NCI-H82 treated with DMSO at 0.1 percent for 48 hours (cell line): Measurements from ENCODE around the gene MOBP.

Experiments
- DNase-seq: peaks from one replicate; lab custom pipeline; 2025; ENCODE audit not compliant: unreplicated experiment; lab: John Stamatoyannopoulos, UW

MOBP gene, protein sequence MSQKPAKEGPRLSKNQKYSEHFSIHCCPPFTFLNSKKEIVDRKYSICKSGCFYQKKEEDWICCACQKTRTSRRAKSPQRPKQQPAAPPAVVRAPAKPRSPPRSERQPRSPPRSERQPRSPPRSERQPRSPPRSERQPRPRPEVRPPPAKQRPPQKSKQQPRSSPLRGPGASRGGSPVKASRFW

DNA sequence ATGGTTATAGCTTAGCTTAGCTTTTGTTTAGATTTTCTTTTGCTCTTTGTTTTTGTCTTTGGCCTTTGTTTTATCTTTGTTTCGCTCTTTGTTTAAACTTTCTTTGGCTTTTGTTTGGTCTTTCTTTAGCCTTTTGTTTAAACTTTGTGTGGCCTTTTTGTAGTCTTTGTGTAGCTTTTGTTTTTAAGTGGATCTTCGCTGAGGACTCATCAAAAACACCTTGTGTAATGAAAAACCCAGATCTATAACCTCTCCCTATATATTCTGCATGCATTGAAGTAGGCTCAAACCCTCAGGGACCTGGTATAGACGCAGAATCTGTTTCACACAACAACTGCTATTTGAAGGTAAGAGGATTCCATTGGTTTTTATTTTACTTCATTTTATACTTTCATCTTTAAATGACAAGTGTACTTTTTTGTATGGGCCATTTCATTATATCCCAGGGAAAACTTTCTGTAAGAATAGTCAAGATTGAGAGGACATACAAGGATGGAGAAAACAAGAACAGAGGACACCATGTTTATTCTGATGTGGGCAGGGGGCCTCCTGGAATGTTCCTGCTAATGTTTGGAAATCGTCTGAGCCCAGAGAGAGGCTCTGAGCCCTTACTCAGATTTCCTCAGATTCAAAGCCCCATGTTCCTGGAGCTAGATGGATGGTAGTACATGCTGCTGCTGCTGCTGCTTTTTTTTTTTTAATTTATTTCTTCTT, at the start of gene MOBP:
TSS of gene MOBP (plus strand) at position 287 of the 714 bp plus-strand sequence. CDS start 34,390 bp downstream, outside the sequence.
- DNase-seq = no peak

DNA sequence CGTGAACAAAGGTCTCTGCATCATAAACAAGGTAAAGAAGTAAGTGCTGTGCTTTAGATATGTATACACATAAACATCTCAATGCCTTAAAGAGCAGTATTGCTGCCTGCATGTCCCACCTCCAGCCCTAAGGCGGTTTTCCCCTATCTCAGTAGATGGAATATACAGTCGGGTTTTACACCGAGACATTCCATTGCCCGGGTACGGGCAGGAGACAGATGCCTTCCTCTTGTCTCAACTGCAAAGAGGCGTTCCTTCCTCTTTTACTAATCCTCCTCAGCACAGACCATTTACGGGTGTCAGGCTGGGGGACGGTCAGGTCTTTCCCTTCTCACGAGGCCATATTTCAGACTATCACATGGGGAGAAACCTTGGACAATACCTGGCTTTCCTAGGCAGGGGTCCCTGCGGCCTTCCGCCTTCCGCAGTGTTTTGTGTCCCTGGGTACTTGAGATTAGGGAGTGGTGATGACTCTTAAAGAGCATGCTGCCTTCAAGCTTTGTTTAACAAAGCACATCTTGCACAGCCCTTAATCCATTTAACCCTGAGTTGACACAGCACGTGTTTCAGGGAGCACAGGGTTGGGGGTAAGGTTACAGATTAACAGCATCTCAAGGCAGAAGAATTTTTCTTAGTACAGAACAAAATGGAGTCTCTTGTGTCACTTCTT, 48.8 kb upstream of the MOBP start:
- DNase-seq = peak; percentile 27

DNA sequence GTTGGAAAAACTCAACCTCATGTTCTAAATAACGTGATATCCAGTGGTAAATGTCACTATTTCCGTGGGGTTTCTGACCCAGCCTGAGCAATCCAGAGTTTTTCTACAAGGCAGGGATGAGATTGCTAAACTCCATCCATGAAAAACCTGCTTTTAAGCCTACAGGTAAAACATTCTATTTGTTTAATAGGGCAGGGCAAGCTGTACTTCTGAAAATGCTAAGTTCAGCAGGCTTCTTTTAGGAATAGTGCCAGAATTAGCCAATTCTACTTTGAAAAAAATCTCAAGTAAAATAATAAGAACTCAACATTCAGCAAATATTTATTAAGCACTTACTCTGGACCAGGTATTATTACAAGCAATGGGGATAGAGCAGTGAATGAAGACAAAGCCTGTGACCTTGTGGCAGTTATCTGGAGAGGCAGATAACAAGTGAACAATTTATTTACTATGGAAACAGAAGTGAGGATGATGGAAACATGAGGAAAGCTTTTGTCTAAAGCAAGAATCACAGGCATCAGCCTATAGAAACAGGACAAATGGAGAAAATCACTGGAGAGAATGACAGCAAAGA, 47.7 kb upstream of the MOBP start:
- DNase-seq = no peak

DNA sequence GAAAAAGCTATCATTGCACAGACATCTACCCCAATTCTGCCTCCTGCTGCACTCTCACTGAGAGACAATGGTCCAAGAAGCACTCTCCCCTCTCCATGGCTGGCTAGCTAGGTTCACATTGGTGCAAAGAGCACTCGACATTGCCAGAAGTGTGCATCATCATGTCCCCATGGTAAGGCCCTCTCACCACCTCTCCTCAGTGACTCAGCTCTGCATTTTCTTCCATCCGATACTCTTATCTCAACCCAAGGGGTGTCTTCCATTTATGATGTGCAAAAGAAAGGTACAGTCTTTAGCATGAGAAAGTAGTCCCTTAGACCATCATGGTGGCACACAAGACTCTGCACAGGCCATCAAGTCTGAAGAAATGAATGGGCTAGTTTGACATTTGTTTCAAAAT, 46.9 kb upstream of the MOBP start:
- no peak for DNase-seq

DNA sequence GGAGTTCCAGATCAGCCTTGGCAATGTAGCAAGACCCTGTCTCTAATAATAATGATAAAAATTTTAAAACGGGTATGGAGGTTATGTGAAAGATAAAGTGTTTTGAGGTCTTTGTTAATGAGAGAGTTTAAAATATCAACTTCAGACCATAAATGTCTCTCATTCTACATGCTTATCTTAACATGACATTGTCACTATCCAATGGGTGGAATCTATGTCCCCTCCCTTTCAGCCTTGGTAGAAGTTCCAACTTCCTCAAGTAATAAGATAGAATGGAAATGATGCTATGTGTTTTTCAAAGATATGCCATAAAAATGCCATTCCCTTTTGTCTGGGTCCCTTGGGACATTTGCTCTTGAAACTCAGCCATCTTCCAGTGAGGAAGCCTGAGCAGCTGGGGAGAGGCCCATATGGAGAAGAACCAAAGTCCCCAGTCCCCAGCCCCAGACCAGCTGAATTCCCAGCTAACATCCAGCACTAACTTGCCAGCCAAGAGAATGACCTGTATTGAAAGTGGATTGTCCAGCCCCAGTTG, 44.0 kb upstream of the MOBP start:
- DNase-seq = no peak

DNA sequence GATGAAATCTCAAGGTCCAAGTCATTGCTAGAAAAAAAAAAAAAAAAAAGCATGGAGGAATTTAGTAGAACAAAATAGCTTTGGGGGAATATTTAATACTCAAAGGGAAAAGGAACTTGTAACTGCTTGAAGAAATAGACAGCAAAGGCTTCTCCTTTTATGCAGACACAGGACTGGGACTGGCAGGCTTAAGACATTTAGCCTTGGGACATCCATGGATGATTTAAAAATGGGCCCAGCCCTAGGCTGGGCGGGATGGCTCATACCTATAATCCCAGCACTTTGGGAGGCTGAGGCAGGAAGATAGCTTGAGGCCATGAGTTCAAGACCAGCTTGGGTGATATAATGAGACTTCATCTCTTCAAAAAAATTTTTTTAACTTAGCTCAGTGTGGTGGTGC, 41.2 kb upstream of the MOBP start:
- DNase-seq = no peak

DNA sequence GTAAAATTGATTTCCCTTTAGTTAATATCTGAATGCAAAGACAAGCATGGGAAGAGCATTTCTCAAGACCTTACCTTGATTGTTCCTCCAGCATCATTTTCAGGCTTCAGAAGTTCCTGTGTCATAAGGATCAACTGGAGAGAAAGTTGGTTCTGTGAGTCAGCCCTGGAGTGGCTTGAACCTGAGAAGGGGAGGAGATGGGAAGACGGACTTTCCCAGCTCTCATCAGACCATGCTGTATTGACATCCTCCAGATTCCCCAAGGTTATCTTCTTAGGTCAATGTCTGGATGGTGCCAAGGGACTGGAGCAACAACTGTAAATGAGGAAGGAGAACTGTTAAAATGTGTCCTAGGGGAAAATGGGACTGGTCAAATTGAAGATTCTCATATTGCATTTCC, 40.0 kb upstream of the MOBP start:
- no peak for DNase-seq

DNA sequence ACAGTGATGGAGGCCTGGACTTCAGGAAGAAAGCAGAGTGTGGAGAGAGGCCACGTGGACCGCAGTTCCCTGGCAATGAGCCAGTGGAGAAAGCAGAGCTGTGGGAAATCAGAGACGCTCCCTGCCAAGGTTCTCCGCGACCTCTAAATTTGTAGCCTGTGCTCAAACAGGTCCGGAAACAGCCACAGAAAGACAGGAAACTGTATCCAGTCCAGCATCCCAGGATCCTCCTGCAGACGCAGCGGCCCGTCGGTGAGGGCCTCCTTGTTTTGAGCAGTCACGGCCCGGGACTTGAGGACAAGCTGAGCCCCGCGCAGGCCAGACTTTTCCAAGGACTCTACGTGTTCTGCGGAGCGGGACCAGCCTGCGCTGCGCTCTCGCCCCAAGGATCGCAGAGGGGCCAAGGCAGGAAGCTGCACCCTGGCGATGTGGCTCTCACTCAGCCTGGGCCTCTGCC, 38.7 kb upstream of the MOBP start:
- no peak for DNase-seq

DNA sequence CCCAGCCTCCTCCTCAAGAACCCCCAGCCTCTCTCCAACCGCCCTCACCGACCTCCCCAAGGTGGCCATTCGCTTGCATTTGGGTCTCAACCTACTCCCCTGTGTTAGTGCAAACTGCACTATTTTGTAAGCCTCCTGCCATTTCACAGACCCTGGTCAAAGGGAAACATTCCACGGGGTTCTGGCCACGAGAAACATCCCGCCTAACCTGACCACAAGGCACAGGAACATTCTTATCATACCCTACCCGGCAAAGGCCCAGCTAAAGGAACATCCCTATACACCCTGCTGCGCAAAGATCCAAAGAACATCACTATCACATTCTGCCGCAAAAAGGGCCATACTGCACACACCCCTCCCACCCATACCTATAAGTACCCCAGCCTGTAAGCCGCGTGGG, 38.0 kb upstream of the MOBP start:
- DNase-seq = no peak

DNA sequence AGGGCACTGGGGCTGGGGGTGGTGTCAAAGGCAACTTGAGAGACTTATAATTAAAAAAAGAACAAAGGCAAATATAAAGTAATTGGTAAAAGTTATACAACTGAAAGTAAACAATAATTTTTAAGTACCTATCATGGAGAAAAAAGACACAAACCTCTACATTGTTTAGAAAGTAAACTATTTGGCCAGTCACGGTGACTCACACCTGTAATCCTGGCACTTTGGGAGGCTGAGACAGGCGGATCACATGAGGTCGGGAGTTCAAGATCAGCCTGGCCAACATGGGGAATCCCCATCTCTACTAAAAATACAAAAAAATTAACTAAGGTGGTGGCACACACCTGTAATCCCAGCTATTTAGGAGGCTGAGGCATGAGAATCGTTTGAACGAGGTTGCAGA, 35.1 kb upstream of the MOBP start:
- DNase-seq = no peak

DNA sequence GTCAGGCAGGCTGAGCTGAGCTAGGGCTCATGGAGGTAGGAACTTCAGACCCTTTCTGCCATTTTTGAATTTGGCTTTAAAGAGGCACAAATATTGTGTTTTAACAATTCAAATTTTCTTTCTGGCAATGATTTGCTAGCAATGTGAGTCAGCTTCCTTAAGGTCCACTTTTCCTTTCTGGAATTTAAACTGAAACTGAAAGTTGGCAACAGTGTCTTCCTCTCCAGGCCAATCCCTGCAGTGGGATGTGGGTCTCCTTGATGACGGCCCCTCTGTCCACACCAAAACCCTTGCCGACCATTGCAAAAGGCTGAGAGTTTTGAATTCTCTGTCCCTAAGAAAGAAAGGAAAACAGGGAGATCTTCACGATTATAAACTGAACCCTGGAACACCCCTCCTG, 33.8 kb upstream of the MOBP start:
- no peak for DNase-seq

DNA sequence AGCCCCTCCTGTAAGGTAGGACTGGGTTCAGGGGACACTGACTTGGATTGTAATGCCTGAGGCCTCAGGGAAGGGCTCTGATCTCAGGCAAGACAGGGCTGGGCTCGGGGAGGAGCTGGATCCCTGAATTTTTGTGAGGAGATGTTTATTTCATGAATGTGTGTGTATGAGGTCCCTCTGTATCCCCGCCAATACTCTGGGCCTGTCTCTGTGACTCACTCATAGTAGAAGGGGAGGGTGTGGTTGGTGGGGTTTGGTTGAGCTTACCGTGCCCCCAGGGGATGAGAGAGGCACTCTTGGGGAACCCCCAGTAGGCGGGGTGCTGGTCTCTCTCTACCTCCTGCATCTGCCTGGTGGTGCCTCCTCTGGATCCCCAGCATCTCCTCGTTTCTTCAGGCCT, 32.9 kb upstream of the MOBP start:
- no peak for DNase-seq

DNA sequence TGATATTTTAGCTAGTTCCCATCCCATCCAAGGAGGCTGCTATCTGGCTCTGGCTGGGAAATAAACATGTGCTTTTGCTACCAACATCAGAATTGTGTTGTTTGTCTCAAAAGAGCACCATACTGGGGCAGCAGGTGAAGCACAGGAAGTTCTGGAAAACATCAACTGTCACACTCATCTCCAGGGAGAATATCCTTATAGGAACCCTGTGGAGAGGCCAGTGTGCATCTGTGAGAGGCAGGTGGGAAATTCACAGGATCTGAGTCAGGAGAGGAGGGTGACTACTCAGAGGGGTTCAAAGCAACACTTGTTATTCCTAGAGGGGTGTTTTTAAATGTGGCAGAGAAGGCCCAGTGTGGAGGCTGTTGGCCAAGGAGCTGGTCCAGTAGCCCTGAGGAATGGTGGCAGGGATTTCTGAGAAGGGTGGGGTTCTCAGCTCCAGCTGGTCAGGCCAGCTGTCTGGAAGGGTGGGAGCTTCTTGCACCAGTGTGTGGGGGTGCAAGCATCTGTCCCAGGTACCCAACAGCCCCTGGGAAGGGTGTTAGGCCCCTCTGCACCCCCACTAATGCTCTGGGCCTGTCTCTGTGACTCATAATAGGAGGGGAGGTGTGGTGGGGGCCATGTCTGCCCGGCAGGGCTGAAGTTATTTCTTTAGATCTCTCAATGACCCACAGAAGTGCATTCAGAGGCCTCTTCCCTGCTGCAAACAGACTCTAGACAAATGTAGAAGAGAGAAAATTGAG, 32.3 kb upstream of the MOBP start:
- no peak for DNase-seq

DNA sequence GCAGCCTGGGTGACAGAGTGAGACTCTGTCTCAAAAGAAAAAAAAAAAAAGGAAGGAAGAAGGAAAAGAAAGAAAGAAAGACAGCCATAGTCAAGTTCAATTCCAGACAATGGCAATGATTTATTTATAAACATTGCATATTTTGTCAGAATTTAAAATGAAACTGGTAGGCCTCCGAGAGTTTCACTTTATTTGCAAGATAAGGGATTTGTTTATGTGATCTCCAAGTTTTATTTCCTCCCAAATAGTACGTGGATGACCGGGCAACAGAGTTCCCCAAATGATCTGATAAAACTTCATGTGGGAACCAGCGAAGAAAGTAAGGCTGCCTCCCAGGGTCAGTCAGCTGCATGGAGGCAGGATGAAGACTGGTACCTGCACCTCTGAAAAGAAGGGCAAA, 28.6 kb upstream of the MOBP start:
- no peak for DNase-seq

DNA sequence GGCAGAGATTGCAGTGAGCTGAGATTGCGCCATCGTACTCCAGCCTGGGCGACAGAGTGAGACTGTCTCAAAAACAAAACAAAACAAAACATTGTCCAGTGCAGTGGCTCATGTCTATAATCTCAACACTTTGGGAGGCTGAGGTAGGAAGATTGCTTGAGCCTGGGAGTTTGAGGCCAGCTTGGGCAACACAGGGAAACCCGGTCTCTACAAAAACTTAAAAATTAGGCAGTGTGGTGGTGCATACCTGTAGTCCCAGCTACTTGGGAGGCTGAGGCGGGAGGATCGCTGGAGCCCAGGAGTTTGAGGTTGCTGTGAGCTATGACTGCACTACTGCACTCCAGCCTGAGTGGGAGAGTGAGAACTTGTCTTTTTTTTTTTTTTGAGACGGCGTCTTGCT, 27.2 kb upstream of the MOBP start:
- DNase-seq = no peak

DNA sequence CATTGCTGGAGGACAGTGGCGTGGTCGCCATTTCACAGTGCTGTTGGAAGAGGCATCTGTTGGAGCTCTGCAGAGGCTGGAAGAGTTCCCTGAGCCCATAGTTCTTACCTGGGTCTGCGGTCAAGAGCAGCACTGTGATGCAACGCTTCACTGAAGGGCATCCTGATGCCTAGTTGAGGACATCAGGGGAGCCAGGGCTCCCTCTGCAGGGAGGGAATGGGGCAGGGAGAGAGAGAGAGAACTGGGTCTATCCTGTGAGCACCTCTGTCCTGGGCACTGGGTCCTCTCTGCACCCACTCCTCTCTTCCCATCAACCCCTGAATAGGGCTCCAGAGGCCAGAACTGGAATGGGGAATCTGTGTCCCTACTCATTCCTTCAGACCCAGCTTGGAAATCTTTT, 23.9 kb upstream of the MOBP start:
- DNase-seq = no peak

DNA sequence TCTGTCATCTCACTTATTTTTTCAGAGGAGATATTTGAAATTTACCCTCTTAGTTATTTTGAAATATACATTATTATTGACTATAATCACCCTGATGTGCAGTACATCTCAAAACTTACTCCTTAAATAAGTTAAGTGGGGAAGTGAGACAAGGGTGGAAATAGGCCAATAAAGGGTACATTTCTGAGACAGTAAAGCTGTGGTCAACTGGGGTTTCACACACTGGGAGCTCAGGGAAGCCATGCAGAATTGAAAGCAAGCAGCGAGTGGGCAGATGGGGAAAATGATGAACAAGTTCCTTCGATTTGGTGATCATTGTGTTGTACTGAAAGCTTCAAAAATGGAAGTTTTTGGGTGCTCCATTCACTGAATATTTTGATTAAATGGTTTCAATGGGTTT, 21.6 kb upstream of the MOBP start:
- no peak for DNase-seq

DNA sequence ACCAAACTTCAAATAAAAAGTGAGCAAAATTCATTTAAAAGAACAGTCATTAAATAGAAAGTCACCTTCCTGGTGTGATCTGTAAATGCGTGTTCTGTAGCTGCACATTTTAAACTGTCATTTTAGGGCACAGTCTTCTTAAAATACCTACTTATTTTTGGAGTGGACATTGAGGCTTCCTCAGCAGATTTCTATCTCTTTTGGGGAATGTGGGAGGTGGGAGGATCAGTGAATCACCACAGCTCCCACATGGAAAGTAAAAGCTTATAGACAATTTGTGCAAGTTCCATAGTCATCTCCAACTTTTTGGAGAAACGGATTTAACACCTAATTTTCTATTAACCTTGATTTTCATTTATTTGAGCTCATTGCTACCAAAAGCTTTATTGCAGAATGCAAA, 21.0 kb upstream of the MOBP start:
- DNase-seq = no peak

DNA sequence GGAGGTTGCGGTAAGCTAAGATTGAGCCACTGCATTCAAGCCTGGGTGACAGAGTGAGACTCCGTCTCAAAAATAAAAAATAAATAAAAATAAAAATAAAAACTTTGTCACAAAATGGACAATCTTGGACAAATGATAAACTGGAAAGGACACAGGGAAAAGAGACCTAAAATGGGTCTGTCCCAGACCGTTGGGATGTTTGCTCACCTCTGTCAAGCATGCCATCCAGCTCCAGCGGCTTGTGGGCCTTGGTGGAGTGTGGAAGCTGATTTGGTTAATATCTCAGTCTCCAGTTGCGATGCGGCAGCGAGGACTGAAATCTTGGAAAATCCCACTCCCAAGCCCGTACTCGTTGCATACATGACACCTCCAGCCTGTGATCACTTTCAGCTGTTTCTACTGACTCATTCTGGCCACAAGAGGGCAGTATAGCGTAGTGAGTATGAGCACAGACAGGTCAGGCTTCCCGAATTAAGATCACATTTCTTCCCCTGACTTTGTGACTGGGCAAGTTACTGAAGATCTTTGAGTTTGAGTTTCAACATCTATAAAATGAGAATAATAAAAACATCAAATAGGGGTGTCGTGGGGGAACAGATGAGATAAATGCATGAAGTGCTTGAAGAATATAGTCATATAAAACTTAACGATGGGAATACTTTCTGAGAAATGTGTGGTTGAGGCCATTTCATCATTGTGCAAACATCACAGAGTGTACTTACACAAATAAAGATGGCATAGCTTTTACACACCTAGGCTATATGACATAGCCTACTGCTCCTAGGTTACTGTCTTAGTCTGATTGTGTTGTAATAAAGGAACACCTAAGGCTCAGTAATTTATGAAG, 19.6 kb upstream of the MOBP start:
- DNase-seq = peak; percentile 72

DNA sequence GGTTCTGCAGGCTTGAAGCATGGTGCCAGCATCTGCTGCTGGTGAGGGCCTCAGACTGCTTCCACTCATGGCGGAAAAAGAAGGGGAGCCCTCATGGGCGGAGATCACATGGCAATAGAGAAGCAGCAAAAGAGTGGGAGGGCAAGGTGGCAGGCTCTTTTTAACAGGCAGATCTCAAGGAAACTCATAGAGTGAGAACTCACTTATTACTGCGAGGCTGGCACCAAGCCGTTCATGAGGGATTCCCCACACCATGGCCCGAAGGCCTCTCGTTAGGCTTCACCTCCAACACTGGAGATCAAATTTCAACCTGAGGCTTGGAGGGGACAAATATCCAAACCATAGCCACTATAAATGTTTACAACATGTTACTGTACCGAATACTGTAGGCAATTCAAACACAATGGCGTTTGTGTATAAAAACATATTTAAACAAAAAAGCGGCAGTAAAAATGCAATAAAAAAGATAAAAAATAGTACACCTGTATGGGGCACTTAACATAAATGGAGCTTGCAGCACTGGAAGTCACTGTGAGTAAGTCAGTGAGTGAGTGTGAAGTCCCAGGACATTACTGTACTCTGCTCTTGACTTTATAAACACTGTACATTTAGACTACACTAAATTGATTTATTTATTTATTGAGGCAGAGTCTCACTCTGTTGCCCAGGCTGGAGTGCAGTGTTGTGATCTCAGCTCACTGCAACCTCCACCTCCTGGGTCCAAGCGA, 18.8 kb upstream of the MOBP start:
- no peak for DNase-seq
